Keratinocyte (primary cell): ENCODE measurements around the gene SLC34A3.

Experiments
- EZH2 ChIP-seq: IDR thresholded peaks from one replicate; pipeline ENCODE4 v1.6.1; 2012; ENCODE audit warnings: inconsistent platforms, mild to moderate bottlenecking, low read length, moderate library complexity
- TF ChIP-seq, protein P1 (sequence below), 3 experiments: IDR thresholded peaks in 1 of 3; conservative IDR thresholded peaks in 1 of 3; optimal IDR thresholded peaks in 1 of 3; 2 replicates in 2 of 3; 3 replicates in 1 of 3; pipeline versions ENCODE3 to v1.5.1; 2011; ENCODE audit warnings: low read length in 3 of 3, mild to moderate bottlenecking in 3 of 3, moderate library complexity in 2 of 3, control low read depth in 1 of 3, inconsistent platforms in 1 of 3; ENCODE audit not compliant: insufficient read depth in 2 of 3; ENCODE audit errors: extremely low read depth in 1 of 3

DNA sequence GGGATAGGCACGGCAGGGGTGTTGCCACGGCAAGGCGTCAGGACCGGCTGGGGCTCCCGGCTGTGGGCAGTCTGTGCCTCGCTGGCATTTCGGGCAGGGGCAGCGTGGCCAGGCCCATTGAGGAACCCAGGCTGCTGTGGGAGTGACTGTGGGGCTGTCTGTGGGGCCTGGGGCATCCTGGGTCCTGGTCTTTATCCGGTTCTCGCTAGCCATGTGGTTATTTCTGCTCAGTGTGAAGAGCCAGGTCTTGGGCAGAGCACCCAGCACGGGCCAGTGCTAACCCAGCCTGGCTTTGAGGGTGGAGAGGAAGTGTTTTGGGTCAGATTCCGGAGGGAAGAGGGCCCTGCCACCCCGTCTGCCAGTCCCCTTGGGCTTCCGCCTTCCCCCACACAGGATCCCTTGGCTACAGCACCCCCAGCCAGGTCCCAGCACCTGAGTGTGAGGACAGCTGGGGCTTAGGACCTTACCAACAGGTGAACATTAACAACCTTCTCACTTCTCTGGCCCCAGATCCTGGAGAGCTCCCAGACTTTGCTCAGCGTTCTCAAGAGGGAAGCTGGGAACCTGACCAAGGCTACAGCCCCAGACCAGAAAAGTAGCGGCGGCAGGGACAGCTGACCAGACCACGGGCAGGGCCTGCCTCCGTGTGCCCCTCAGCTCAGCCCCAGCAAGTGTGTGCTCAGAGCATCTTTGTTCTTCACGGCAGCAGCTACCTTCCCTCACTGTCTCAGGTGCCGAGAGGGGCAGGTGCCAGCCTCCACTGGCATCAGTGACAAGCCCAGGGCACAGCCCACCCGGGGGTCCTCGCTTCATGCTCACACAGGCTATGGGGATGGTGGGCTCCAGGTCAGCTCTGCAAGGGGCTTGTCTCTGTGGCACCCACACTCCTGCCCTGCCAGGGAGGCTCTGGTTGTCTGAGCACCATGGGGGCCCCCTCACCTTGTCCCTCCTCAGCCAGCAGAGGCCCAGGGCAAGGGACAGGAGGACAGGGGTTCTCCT lies 41.1 kb upstream of the SLC34A3 start:
- TF ChIP-seq, protein P1, sequence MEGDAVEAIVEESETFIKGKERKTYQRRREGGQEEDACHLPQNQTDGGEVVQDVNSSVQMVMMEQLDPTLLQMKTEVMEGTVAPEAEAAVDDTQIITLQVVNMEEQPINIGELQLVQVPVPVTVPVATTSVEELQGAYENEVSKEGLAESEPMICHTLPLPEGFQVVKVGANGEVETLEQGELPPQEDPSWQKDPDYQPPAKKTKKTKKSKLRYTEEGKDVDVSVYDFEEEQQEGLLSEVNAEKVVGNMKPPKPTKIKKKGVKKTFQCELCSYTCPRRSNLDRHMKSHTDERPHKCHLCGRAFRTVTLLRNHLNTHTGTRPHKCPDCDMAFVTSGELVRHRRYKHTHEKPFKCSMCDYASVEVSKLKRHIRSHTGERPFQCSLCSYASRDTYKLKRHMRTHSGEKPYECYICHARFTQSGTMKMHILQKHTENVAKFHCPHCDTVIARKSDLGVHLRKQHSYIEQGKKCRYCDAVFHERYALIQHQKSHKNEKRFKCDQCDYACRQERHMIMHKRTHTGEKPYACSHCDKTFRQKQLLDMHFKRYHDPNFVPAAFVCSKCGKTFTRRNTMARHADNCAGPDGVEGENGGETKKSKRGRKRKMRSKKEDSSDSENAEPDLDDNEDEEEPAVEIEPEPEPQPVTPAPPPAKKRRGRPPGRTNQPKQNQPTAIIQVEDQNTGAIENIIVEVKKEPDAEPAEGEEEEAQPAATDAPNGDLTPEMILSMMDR (optimal IDR thresholded peaks at IDR 0.05 in 1 of 3, IDR thresholded peaks at IDR 0.05 in 1 of 3, conservative IDR thresholded peaks at IDR 0.05 in 1 of 3; ENCODE audit: extremely low read depth in 1 of 3, insufficient read depth in 2 of 3, low read length in 3 of 3), result no peak
- TF ChIP-seq EZH2, result no peak
